GM19395 (cell line): Measurements from ENCODE around the gene BCL6.
A peak's percentile ranks its signal among the peaks of the same experiment; 100 is the strongest.
"Not testable (repeated sequence)": the region's sequence is repeated elsewhere in the genome, so short reads cannot be mapped to it uniquely, and the experiment has no call there.

Experiments
- ATAC-seq: cut with Tn5 transposase; IDR thresholded peaks from one replicate; pipeline ENCODE4 v1.9.1; 2021; ENCODE audit warnings: mild to moderate bottlenecking, moderate library complexity; ENCODE audit not compliant: unreplicated experiment

Gene BCL6

DNA sequence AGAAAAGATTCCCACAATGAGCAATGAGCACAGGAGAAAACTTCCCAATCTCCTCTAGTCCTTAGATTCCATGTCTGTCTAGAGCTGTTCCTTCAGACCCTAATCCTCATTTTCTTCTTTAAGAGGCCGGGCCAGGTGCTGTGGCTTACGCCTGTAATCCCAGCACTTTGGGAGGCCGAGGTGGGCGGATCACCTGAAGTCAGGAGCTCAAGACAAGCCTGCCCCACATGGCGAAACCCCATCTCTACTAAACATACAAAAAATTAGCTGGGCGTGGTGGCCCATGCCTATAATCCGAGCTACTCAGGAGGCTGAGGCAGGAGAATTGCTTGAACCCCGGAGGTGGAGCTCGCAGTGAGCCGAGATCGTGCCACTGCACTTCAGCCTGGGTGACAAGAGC, 63.5 kb downstream of the BCL6 start:
- ATAC-seq: not testable (repeated sequence)

DNA sequence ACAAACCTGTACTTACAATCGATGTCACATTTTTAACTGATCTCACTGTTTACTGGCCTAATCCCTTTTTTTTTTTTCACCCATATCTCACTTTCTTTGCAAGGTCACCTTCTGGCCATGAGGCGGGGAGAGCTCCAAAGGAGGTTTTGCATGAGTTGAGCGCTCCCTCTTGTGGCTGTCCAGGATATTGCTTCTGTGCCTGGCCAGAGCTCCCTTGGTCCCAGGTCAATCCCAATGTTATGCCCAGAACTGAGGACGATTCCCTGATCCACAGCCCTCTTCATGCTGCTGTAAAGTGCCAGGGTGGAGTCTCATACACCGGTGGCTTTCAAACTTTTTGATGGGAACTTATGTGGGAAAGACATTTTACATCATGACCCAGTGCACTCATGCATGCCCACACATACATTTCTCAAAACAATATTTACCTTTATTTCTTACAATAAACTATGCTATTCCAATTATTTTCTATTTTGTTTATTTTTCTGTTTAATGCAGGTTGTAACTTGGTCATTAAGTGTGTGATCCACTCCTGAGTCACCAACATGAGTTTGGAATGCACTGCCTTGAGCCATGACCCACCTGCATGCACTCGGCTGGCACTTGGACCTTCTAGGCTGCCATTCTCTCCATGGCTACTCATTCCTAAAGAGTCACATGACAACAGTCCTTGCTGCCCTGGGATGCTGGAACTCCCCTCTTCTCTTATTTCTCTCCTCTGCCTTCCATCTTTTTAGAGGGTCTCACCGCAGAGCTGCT, 65.5 kb downstream of the BCL6 start:
- peak; percentile 85 for ATAC-seq

- no peak for ATAC-seq
Measured at GRCh38 chr3:187678726-187679268, 66.5 kb downstream of the BCL6 start.

GRCh38 chr3:187677604-187678003, 67.7 kb downstream of the BCL6 start:
- no peak for ATAC-seq

DNA sequence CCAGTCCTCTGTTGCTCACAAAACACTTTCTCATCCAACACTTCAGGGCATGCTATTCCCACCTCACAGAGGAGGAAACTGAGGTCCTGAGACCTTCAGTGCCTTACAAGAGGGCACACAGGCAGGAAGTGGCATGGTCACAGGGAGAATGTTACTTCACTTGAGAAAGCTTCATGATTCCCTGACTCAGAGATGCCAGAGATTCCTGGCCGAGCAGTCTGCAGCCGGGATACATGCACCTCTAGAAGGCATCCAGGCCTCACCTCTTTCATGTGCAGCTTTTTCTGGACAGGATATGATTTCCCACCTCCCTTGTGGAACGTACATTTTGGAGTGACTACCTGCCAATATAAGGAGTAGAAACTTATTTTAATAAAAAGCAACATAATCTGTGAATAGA, 72.3 kb downstream of the BCL6 start:
- no peak for ATAC-seq
